D721Med (cell line): ENCODE results near the gene STH.

Experiments used
- DNase-seq: peaks from one replicate; pipeline ENCODE4 v3.0.0; 2011; ENCODE audit warnings: low spot score; ENCODE audit not compliant: insufficient read length
- FAIRE-seq: peaks from 2 replicates; lab custom pipeline; 2011; peaks lifted over from hg19 to GRCh38; lab: Jason Lieb, UNC
- CTCF ChIP-seq: IDR thresholded peaks from 2 replicates; pipeline ENCODE4 v1.5.1; 2012; ENCODE audit warnings: mild to moderate bottlenecking, control low read depth; ENCODE audit not compliant: insufficient read depth; ENCODE audit errors: missing control alignments

The STH gene

GRCh38 chr17:45984368-45984767, 14.7 kb upstream of the STH start:
- FAIRE-seq (no peak), DNase-seq (no peak)
- no peak for TF ChIP-seq CTCF

- TF ChIP-seq CTCF, result no peak
- FAIRE-seq (no peak), DNase-seq (no peak)
Observed at GRCh38 chr17:45985447-45985846, 13.6 kb upstream of the STH start.

- FAIRE-seq, result no peak
Observed at GRCh38 chr17:45986056-45986455, 13.0 kb upstream of the STH start.

GRCh38 chr17:45987706-45988105, 11.3 kb upstream of the STH start:
- TF ChIP-seq CTCF, result no peak
- FAIRE-seq (no peak), DNase-seq (no peak)

More at GRCh38 chr17:45986056-45986455, 13.0 kb upstream of the STH start:
- no peak for DNase-seq
- no peak for TF ChIP-seq CTCF

- FAIRE-seq (no peak), DNase-seq (no peak)
- TF ChIP-seq CTCF, result no peak
Observed at GRCh38 chr17:45989759-45990158, 9.3 kb upstream of the STH start.

GRCh38 chr17:45990886-45991285, 8.2 kb upstream of the STH start:
- FAIRE-seq (no peak), DNase-seq (no peak)
- TF ChIP-seq CTCF, result no peak

GRCh38 chr17:45991341-45991740, 7.7 kb upstream of the STH start:
- DNase-seq (no peak), FAIRE-seq (no peak)
- no peak for TF ChIP-seq CTCF
